HFFc6 (cell line): ENCODE results near the gene SLC35F1. TPM values are rescaled to one million over a fixed set of nuclear protein-coding genes. Genes with fewer than 3 reads are reported as not detected.

Experiments
- DNase-seq: peaks from one replicate; pipeline ENCODE4 v3.0.0-alpha.2; 2018
- H3K27ac Mint-ChIP-seq: 2 replicates; pipeline ENCODE4 v1.8.0; 2020; ENCODE audit warnings: mild to moderate bottlenecking, mixed read lengths
- H3K27me3 Mint-ChIP-seq: 2 replicates; pipeline ENCODE4 v1.8.0; 2021; ENCODE audit warnings: mild to moderate bottlenecking, moderate library complexity, mixed read lengths; ENCODE audit not compliant: insufficient read depth
- H3K36me3 Mint-ChIP-seq: 2 replicates; pipeline ENCODE4 v1.8.0; 2021; ENCODE audit warnings: low read depth, mixed read lengths
- H3K4me1 Mint-ChIP-seq: 2 replicates; pipeline ENCODE4 v1.8.0; 2020; ENCODE audit warnings: low read depth, mixed read lengths
- H3K4me3 Mint-ChIP-seq: 2 replicates; pipeline ENCODE4 v1.8.0; 2020; ENCODE audit warnings: mild to moderate bottlenecking, moderate library complexity, mixed read lengths
- H3K9me3 Mint-ChIP-seq: 2 replicates; pipeline ENCODE4 v1.8.0; 2020; ENCODE audit warnings: mild to moderate bottlenecking, mixed read lengths
- CTCF ChIP-seq: fragments of 200-600 bp; sonication (generic); IDR thresholded peaks from 2 replicates; pipeline ENCODE4 v1.5.0; 2021; ENCODE audit warnings: antibody characterized with exemption, mild to moderate bottlenecking
- total RNA-seq, 6 experiments: library from RNA; stranded (reverse); fragmentation: NEBNext Ultra II Directional; extraction: Animal tissue kit (Norgen Biotek cat#: 25700); gene quantifications; 2 replicates in 1 of 6; 3 replicates in 5 of 6; pipeline ENCODE4 v1.2.3, GENCODE V29; 2021

Gene SLC35F1
- total RNA-seq, 6 experiments from 2014 or later = not detected

GRCh38 chr6:118200160-118200559, 293.1 kb downstream of the SLC35F1 start:
- H3K4me1 Mint-ChIP-seq = no peaks in the 10 kb centered on the region
- no peaks in the 10 kb centered on the region; the same call in 1 of the 2 replicates for H3K27me3 Mint-ChIP-seq
- no peak overlapping the region for H3K27ac Mint-ChIP-seq
- H3K36me3 Mint-ChIP-seq = no peaks in the 10 kb centered on the region
- TF ChIP-seq CTCF = no peak
- DNase-seq = no peak
- no peak overlapping the region for H3K4me3 Mint-ChIP-seq
- peaks cover 40% of the 10 kb centered on the region for H3K9me3 Mint-ChIP-seq

DNA sequence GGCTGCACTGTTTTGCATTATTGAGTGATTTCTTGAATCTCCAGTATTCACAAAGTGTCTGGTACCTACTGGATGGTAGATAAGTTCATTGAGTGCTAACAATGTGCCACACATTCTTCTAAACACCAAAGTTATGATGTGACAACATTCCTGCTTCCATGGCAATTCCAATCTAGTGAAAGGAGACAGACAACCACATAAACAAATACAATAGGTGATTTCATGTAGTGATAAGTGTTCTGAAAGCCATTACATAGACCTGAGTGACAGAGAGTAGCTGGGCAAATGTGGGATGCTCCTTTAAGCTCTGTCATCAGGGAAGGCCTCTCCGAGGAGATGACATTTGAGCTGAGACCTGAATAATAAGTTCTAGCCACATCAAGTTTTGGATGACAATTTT, 295.5 kb downstream of the SLC35F1 start:
- peaks cover 21% of the 10 kb centered on the region for H3K9me3 Mint-ChIP-seq
- H3K27me3 Mint-ChIP-seq = no peaks in the 10 kb centered on the region; the same call in 1 of the 2 replicates
- TF ChIP-seq CTCF = no peak
- no peaks in the 10 kb centered on the region for H3K4me1 Mint-ChIP-seq
- H3K4me3 Mint-ChIP-seq = no peak overlapping the region
- DNase-seq = no peak
- H3K27ac Mint-ChIP-seq = no peak overlapping the region
- no peaks in the 10 kb centered on the region for H3K36me3 Mint-ChIP-seq

- Mint-ChIP-seq H3K9me3 (peaks cover 20% of the 10 kb centered on the region), H3K4me1 (no peaks in the 10 kb centered on the region), H3K36me3 (no peaks in the 10 kb centered on the region), H3K4me3 (no peak overlapping the region), H3K27ac (no peak overlapping the region), H3K27me3 (no peaks in the 10 kb centered on the region; the same call in 1 of the 2 replicates)
- no peak for TF ChIP-seq CTCF
- DNase-seq = no peak
These were observed 296.5 kb downstream of the SLC35F1 start for GRCh38 chr6:118203545-118203944.

- no peak overlapping the region for H3K27ac Mint-ChIP-seq
- H3K27me3 Mint-ChIP-seq = no peaks in the 10 kb centered on the region; the same call in 1 of the 2 replicates
These were observed 299.2 kb downstream of the SLC35F1 start for GRCh38 chr6:118206221-118206620.

GRCh38 chr6:118207947-118208346, 300.9 kb downstream of the SLC35F1 start:
- H3K36me3 Mint-ChIP-seq = no peaks in the 10 kb centered on the region
- no peak for TF ChIP-seq CTCF
- DNase-seq = no peak
- H3K4me1 Mint-ChIP-seq = no peaks in the 10 kb centered on the region
- no peak overlapping the region for H3K4me3 Mint-ChIP-seq
- no peak overlapping the region for H3K27ac Mint-ChIP-seq
- peaks cover 28% of the 10 kb centered on the region for H3K9me3 Mint-ChIP-seq
- H3K27me3 Mint-ChIP-seq = no peaks in the 10 kb centered on the region; the same call in 1 of the 2 replicates

More at GRCh38 chr6:118206221-118206620, 299.2 kb downstream of the SLC35F1 start:
- H3K4me1 Mint-ChIP-seq = no peaks in the 10 kb centered on the region
- H3K36me3 Mint-ChIP-seq = no peaks in the 10 kb centered on the region
- no peak for TF ChIP-seq CTCF
- H3K9me3 Mint-ChIP-seq = peaks cover 21% of the 10 kb centered on the region
- H3K4me3 Mint-ChIP-seq = no peak overlapping the region
- DNase-seq = no peak
